EH (cell line): ENCODE data around the gene GNA12.
A peak's percentile ranks its signal among the peaks of the same experiment; 100 is the strongest.

Experiments
- DNase-seq: peaks from one replicate; pipeline ENCODE4 v3.0.0-alpha.2; 2015; ENCODE audit warnings: low read depth

The GNA12 gene

DNA sequence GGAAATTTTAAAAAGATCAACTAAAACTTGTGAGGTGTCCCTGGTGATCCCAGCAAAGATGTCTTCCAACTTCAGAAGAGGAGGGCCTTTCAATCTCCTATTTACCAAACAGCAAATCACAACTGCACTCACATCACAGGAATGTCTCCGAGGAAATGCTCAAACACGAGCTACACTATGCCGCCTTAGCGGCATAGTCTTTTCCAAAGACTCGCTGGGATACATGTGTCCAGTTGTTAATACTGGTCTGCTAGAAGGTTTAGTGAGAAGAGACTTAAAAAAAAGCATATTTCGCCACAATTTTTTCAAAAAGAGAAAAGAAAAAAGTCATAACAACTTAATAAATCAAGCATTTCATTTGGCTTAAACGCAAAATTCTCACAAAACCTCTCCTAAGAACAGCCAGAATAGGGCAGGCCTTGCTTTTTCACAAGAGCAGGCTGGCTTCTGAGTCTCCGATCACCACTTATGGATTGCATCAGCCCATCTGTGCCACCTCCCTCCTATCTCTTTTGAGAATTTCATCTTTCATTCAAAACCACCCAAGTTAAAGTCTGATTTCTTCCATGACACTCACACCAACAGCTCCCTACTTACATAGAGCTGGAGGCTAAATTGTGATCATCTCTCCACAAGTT, 66.1 kb downstream of the GNA12 start:
- no peak for DNase-seq

- DNase-seq = no peak
Measured at GRCh38 chr7:2776401-2776800, 67.7 kb downstream of the GNA12 start.

DNA sequence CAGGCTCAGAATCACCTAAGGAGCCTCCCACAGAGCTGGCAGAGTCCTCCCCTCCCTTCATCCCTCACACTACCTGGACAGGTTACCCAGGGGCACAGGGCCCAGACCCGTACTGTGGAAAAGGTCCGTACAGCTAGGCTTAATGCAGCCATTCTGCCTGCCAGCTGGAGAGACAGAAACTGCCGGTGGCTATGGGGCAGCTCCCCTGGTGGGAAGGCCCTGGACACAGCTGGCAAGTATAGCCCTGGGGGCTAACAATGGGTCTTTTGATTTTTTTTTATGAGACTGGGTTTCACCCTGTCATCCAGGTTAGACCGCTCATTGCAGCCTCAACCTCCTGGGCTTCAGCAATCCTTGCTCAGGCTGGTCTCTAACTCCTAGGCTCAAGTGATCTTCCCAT, 68.3 kb downstream of the GNA12 start:
- DNase-seq = no peak

DNA sequence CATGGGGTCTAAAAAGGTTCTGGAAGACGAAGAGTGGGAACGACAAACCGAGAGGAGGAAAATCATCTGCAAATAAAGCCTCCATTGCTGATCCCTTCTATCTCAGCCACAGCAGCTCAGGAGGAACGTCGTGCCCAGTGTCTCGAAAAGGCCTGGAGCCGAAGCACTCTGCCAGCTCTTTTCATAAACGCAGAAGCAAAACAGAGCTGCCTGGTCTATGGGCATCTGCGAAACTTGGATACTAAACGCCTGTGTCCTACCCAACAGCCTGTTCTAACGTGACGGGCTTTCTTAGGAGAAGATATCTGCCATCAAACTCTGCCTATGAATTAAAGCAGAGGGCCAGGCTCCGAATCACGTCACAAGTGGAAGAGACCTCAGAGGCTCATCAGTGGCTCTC, 68.7 kb downstream of the GNA12 start:
- DNase-seq = no peak

GRCh38 chr7:2774935-2775334, 69.2 kb downstream of the GNA12 start:
- DNase-seq = no peak

DNA sequence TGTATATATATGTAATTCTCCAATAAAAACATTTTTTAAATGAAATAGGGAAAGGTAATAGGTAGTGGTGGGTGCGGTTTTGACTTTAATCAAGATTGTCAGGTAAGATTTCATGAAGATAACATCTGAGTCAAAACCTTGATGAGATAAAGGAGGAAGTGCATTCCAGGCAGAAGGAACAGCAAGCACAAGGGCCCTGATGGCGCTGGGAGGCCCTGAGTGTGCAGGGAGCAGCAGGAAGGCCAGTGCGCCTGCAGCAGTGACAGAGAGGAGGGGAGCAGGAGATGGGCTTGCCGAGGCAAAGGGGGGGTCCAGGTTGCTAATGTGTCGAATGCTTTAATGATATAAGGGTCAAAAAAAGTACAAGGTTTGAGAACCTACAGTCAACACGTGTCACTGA, 69.8 kb downstream of the GNA12 start:
- no peak for DNase-seq

- no peak for DNase-seq
Measured at GRCh38 chr7:2773608-2774007, 70.5 kb downstream of the GNA12 start.

GRCh38 chr7:2771274-2771731, 72.8 kb downstream of the GNA12 start:
- DNase-seq = no peak

DNA sequence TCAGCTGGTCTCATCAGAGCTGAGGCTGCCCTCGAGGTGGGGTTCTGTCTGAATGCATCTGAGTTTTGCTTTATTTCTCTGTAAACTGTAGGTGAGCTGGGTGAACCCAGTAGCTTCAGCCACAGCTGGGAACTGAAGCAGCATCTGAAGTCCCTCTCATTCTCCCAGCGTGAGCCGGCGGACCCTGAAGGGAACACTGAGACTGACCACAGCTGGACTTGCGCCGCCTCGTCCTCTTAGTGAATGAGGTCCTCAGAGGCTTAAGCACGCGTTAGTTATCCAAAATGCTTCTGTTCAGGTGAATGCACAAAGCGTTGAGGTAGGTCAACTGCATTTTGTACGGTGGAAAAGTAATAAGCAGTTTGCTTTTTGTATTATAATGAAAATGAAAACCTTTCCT, 79.5 kb downstream of the GNA12 start:
- no peak for DNase-seq

DNA sequence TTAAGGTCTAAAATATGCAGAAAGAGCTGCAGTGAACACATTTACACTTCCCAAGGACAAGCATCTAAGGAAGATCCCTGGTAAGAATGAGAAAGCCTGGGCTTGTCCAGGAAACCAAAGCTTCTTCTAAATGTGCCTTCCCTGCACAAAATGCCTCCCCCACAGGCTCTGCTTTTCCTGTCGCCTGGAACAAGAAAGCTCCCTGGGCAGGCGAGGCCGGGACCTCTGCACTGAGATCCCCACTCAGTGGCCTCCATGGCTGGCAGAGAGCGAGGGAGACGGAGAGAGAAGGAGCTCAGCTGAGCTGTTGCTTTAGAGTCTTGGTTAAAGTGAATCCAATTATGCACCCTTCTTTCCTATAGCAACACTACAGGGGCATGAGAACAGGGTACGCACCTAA, 80.5 kb downstream of the GNA12 start:
- DNase-seq = no peak

DNA sequence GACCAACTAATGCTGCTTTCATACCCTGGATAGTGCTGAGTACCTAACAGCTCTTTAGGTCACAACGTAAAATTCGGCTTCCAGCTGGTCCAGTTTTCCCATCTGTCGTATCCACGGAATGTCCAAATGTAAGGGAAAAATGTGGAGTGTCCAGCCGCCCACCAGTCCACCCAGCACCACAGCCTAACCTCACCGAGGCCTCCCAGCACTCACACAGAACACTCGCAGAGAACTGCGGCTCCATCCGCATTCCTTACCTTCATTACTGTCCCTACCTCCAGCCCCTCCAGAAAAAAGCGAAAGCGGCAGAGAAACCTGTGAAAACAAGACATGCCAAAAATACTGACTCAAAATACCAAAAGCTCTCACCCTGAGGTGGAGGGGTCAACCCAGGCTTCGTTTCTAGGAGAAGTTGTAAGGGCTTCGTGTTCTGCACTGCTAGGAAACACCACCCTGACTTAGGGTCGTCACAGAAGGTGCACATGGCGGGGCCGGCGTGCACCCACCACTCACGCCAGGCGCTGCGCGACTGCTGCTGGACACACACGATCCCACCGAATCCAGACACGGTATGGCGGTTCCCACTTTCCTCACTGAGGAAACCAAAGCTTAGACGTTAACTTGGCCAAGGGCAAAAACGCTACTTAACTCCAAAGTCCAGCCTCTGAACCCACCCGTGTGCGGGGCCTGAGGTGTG, 82.2 kb downstream of the GNA12 start:
- no peak for DNase-seq

- DNase-seq = no peak
Measured at GRCh38 chr7:2761131-2761624, 82.9 kb downstream of the GNA12 start.

- peak; percentile 68 for DNase-seq
Measured at GRCh38 chr7:2760098-2760889, 83.8 kb downstream of the GNA12 start.

- DNase-seq = no peak
Measured at GRCh38 chr7:2759736-2760097, 84.4 kb downstream of the GNA12 start.

- no peak for DNase-seq
Measured at GRCh38 chr7:2758673-2759616, 85.2 kb downstream of the GNA12 start.

DNA sequence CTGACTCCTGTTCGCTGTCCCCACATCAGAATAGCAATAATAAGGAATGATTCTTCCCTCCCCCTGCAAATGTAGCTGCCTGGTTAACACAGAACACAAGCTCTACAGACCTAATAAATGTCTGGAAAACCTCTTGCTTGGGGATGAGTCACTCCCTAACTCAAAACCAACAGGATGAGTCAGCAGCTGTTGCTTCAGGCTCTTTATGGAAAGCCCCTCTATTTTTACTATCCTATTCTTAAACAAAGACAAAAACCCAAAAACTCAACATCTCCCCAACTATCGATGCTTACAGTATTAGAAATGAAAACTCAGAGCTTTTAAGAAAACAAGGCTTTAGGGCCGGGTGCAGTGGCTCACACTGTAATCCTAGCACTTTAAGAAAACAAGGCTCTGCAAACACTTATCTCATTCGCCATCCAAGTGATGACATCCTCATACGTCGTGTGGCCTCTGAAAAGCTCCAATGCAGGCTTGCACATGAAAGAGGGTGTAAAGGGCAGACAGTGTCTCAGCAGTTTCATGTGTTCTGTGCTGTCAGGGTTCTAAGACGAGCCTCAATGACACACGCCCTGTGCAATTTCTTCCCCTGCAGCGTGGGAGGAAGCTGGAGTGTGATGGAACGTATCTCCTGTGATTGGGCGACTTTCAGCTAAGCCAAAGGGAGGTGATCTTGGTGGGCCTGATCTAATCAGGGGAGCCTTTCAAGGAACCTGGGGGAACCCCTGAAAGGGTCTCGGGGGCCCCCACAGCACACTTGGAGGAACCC, 86.0 kb downstream of the GNA12 start:
- peak; percentile 99 for DNase-seq

DNA sequence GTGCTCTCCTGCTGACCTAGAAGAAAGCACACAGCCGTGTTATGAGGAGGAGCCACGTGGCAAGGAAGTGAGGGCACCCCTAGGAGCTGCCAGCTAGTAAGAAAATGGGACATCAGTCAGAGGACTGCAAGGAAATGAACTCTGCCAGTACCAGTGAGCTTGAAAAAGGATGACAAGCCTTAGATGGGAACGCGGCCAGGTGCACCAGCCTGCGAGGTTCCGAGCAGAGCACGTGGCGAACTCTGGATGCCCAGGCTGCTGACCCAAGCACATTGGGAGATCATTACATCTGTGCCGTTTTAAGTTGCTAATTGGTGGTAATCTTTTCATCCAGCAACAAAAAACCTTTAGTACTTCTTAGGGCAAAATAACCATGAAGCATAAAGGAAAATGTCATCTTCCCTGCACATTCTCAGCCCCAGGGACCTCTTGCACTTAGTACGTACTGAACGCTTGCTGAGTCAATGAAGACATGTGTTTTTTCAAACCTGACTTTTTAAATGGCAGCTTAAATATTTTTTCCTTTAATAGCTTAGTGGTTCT, 86.7 kb downstream of the GNA12 start:
- DNase-seq = no peak

DNA sequence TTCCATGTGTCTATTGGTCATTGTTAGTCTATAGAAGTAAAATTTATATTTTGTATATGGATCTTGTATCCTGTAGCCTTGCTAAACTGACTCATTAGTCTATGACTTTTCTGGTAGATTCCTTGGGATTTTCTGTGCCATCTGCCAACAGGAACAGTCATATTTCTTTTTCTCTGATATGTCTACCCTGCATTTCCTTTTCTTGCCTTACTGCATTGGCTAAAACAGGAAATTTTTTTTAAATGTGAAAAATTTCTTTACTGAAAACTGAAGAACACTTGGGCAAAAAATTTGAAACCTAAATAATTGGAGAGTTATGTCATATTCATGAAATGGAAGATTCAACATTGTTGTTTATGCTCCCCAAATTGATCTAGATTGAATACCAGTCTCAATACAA, 88.6 kb downstream of the GNA12 start:
- DNase-seq = no peak

- no peak for DNase-seq
Measured at GRCh38 chr7:2754912-2755311, 89.2 kb downstream of the GNA12 start.

GRCh38 chr7:2754086-2754485, 90.0 kb downstream of the GNA12 start:
- DNase-seq = peak; percentile 12

GRCh38 chr7:2753148-2753547, 91.0 kb downstream of the GNA12 start:
- no peak for DNase-seq
